Adipocyte (in vitro differentiated cells): Measurements from ENCODE around the gene NSMCE1.

Experiments
- DNase-seq: peaks from one replicate; pipeline ENCODE4 v3.0.0-alpha.2; 2015; ENCODE audit warnings: low read depth
- H3K27me3 ChIP-seq: replicated peaks from 2 replicates; pipeline ENCODE4 v1.7.0; 2013; ENCODE audit warnings: mild to moderate bottlenecking, low read length, moderate library complexity; ENCODE audit not compliant: control insufficient read depth, insufficient read depth
- H3K36me3 ChIP-seq: 2 replicates; pipeline ENCODE4 v1.7.0; 2013; ENCODE audit warnings: low read length, mild to moderate bottlenecking, moderate library complexity; ENCODE audit not compliant: control insufficient read depth, insufficient read depth, severe bottlenecking
- H3K4me1 ChIP-seq: 2 replicates; pipeline ENCODE4 v1.7.0; 2013; ENCODE audit warnings: mild to moderate bottlenecking, low read length, moderate library complexity; ENCODE audit not compliant: control insufficient read depth, insufficient read depth
- H3K4me3 ChIP-seq: 2 replicates; pipeline ENCODE4 v1.7.0; 2013; ENCODE audit warnings: mild to moderate bottlenecking, low read length, moderate library complexity
- H3K9ac ChIP-seq: 2 replicates; pipeline ENCODE4 v1.7.0; 2013; ENCODE audit warnings: mild to moderate bottlenecking, low read length, moderate library complexity
- H3K9me3 ChIP-seq: 2 replicates; pipeline ENCODE4 v1.7.0; 2013; ENCODE audit warnings: mild to moderate bottlenecking, low read length, moderate library complexity; ENCODE audit not compliant: control insufficient read depth

NSMCE1 gene

GRCh38 chr16:27234171-27234570 lies 34.4 kb downstream of the NSMCE1 start:
- H3K9me3 ChIP-seq: no peaks in the 10 kb centered on the region
- H3K4me1 ChIP-seq: peaks cover 11% of the 10 kb centered on the region
- H3K36me3 ChIP-seq: no peaks in the 10 kb centered on the region
- DNase-seq: no peak
- no peaks in the 10 kb centered on the region for H3K27me3 ChIP-seq
- H3K9ac ChIP-seq: peak overlapping the region; percentile 3
- no peak overlapping the region for H3K4me3 ChIP-seq

GRCh38 chr16:27233731-27234130 lies 34.8 kb downstream of the NSMCE1 start:
- no peaks in the 10 kb centered on the region for H3K9me3 ChIP-seq
- no peak for DNase-seq
- no peaks in the 10 kb centered on the region for H3K27me3 ChIP-seq
- peaks cover 11% of the 10 kb centered on the region for H3K4me1 ChIP-seq
- H3K9ac ChIP-seq: peak overlapping the region; percentile 3
- H3K36me3 ChIP-seq: no peaks in the 10 kb centered on the region
- no peak overlapping the region for H3K4me3 ChIP-seq

- H3K9ac ChIP-seq: peak overlapping the region; percentile 10
- no peak for DNase-seq
- no peaks in the 10 kb centered on the region for H3K36me3 ChIP-seq
- H3K4me1 ChIP-seq: peaks cover 11% of the 10 kb centered on the region
- no peaks in the 10 kb centered on the region for H3K9me3 ChIP-seq
- H3K4me3 ChIP-seq: no peak overlapping the region
- no peaks in the 10 kb centered on the region for H3K27me3 ChIP-seq
Measured at GRCh38 chr16:27232901-27233625, 35.5 kb downstream of the NSMCE1 start.

- H3K4me1 ChIP-seq: peaks cover 11% of the 10 kb centered on the region
- H3K27me3 ChIP-seq: no peaks in the 10 kb centered on the region
- peak overlapping the region; percentile 10 for H3K9ac ChIP-seq
- DNase-seq: no peak
- no peaks in the 10 kb centered on the region for H3K9me3 ChIP-seq
- H3K4me3 ChIP-seq: no peak overlapping the region
- no peaks in the 10 kb centered on the region for H3K36me3 ChIP-seq
Measured at GRCh38 chr16:27232061-27232900, 36.3 kb downstream of the NSMCE1 start.

DNA sequence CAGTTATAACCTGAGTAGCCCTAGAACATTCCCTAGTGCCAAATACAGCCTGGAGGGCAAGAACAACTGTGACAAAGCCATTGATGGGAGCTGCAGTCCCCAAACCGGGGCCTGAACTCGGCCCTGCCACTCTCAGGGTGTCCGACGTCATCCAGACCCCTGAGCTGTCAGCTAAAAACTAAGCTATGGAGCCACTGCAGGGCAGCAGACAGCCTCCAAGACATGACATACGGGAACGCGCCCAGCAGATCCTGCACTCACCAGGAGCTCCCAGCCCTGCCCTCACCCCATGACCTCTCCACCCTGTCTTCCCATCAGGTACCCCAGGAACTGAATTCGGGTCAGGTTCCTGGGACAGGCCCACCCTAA lies 36.9 kb downstream of the NSMCE1 start:
- Histone ChIP-seq H3K9ac (no peak overlapping the region), H3K27me3 (no peaks in the 10 kb centered on the region), H3K4me3 (no peak overlapping the region), H3K4me1 (peaks cover 11% of the 10 kb centered on the region), H3K9me3 (no peaks in the 10 kb centered on the region), H3K36me3 (no peaks in the 10 kb centered on the region)
- no peak for DNase-seq

DNA sequence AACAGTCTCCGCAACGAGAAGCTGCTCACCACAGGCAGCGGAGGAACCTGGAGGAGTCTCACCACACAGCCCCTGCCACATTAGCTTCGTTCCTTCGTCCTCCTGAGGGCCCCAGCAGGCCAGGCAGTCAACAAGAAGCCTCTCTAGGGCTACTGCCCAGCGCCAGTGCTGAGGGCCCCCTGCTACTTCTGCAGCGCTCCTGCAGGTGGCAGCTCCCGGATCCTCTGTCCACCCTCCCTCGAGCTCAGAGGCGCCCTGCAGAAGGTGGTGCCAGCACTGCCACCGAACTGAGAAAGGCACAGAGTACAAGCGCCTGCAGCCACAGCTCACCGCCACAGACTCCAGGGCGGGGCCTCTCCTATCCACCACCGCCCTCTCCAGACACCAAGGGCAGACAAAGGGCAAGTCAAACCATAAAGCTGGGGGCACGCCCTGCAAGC lies 38.0 kb downstream of the NSMCE1 start:
- Histone ChIP-seq H3K27me3 (no peaks in the 10 kb centered on the region), H3K9ac (no peak overlapping the region), H3K4me1 (peaks cover 10% of the 10 kb centered on the region), H3K36me3 (no peaks in the 10 kb centered on the region), H3K4me3 (no peak overlapping the region), H3K9me3 (no peaks in the 10 kb centered on the region)
- DNase-seq: no peak

GRCh38 chr16:27229891-27230470 lies 38.6 kb downstream of the NSMCE1 start:
- Histone ChIP-seq H3K4me3 (no peak overlapping the region), H3K9me3 (no peaks in the 10 kb centered on the region), H3K9ac (no peak overlapping the region), H3K4me1 (peaks cover 4% of the 10 kb centered on the region), H3K36me3 (no peaks in the 10 kb centered on the region), H3K27me3 (no peaks in the 10 kb centered on the region)
- no peak for DNase-seq

DNA sequence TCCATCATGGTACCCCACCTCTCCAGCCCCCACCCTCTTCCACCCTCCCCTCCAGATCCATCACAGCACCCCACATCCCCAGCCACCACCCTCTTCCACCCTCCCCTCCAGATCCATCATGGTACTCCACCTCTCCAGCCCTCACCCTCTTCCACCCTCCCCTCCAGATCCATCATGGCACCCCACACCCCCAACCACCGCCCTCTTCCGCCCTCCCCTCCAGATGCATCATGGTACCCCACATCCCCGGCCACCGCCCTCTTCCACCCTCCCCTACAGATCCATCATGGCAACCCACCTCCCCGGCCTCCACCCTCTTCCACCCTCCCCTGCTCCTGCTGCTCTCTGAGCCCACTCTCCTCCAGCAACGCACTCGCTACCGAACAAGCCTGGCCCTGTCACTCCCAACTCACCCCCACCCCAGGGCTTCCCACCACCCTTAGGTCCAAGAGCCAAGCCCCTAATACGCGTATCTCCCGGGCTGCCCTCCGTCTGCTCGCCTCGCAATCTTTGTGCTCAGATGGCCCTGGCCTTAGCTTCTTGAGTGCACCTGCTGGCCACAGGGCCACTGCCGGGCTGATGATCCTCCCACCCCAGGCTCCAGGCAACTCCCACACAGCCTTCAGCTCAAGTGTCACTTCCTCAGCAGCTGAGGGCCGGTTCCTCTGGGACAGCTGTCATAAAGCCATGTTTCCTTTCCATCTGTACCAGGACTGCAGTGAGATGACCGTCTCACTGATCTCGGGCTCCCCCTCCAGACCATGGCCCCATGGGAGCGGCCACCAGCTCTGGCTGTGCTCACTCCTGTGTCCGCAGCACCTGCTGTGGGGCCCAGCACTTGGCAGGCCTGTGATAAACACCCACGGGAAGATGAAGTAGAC lies 39.7 kb downstream of the NSMCE1 start:
- Histone ChIP-seq H3K4me1 (peaks cover 3% of the 10 kb centered on the region), H3K36me3 (no peaks in the 10 kb centered on the region), H3K4me3 (no peak overlapping the region), H3K9me3 (no peaks in the 10 kb centered on the region), H3K27me3 (no peaks in the 10 kb centered on the region), H3K9ac (no peak overlapping the region)
- no peak for DNase-seq

DNA sequence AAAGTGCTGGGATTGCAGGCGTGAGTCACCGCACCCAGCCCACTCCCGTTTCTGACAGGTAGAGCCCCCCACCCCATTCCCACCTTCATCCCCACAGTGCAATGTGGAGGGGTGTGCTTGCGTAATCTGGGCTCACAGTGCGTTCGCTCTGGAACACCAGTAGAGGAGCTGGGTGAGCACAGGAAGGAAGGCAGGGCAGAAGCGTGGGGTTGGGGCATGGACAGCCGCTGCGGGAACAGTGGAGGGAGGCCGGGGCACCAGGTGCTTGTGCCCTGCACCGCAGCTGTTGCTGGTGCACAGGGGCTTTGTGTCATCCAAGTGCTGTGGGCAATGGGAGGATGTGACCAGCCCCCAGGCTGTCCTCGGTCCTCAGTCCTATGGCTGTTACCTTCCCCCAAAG lies 40.5 kb downstream of the NSMCE1 start:
- Histone ChIP-seq H3K9me3 (no peaks in the 10 kb centered on the region), H3K4me1 (peaks cover 10% of the 10 kb centered on the region), H3K4me3 (no peak overlapping the region), H3K36me3 (no peaks in the 10 kb centered on the region), H3K27me3 (no peaks in the 10 kb centered on the region), H3K9ac (no peak overlapping the region)
- no peak for DNase-seq

GRCh38 chr16:27226976-27227705 lies 41.4 kb downstream of the NSMCE1 start:
- no peak overlapping the region for H3K9ac ChIP-seq
- no peak overlapping the region for H3K4me3 ChIP-seq
- H3K27me3 ChIP-seq: no peaks in the 10 kb centered on the region
- H3K36me3 ChIP-seq: no peaks in the 10 kb centered on the region
- H3K4me1 ChIP-seq: peaks cover 18% of the 10 kb centered on the region
- DNase-seq: no peak
- no peaks in the 10 kb centered on the region for H3K9me3 ChIP-seq
